RWPE2 (cell line): Measurements from ENCODE around the gene RILPL1.
"Not testable (repeated sequence)": the region's sequence is repeated elsewhere in the genome, so short reads cannot be mapped to it uniquely, and the experiment has no call there.

Experiments
- ATAC-seq: fragments of 200-7000 bp; cut with Tn5 transposase; 3 replicates; pipeline ENCODE4 v1.9.1; 2021; ENCODE audit warnings: low read depth
- DNase-seq: peaks from one replicate; pipeline ENCODE4 v3.0.0-alpha.2; 2020; ENCODE audit warnings: low spot score
- H3K27ac ChIP-seq: fragments of 450-650 bp; 2 replicates; pipeline ENCODE4 v1.5.1; 2017; ENCODE audit warnings: mild to moderate bottlenecking; ENCODE audit not compliant: poor library complexity, severe bottlenecking
- H3K27me3 ChIP-seq: fragments of 250-450 bp; sonication (Bioruptor Pico); 2 replicates; pipeline ENCODE4 v1.5.1; 2021; ENCODE audit warnings: mild to moderate bottlenecking, moderate library complexity; ENCODE audit not compliant: insufficient read depth, poor library complexity, severe bottlenecking
- H3K36me3 ChIP-seq: fragments of 250-450 bp; sonication (Bioruptor Pico); 2 replicates; pipeline ENCODE4 v1.5.1; 2020; ENCODE audit warnings: low read depth, mild to moderate bottlenecking, moderate library complexity
- H3K4me1 ChIP-seq: fragments of 250-450 bp; sonication (Bioruptor Pico); 2 replicates; pipeline ENCODE4 v1.5.1; 2021; ENCODE audit warnings: mild to moderate bottlenecking, moderate library complexity; ENCODE audit not compliant: insufficient read depth, poor library complexity, severe bottlenecking
- H3K4me3 ChIP-seq: fragments of 250-450 bp; sonication (Bioruptor Pico); 2 replicates; pipeline ENCODE4 v1.5.1; 2021; ENCODE audit warnings: mild to moderate bottlenecking, moderate library complexity; ENCODE audit not compliant: severe bottlenecking
- H3K9me3 ChIP-seq: fragments of 250-450 bp; sonication (Bioruptor Pico); 2 replicates; pipeline ENCODE4 v1.5.1; 2021; ENCODE audit warnings: mild to moderate bottlenecking, moderate library complexity; ENCODE audit not compliant: severe bottlenecking
- CTCF ChIP-seq: fragments of 450-650 bp; IDR thresholded peaks from one replicate; pipeline ENCODE4 v1.5.1; 2017; ENCODE audit warnings: mild to moderate bottlenecking, moderate library complexity; ENCODE audit not compliant: poor library complexity, severe bottlenecking

The RILPL1 gene

GRCh38 chr12:123499332-123499731 is 34.2 kb downstream of the RILPL1 start:
- no peak for ATAC-seq
- no peaks in the 10 kb centered on the region for H3K9me3 ChIP-seq
- peaks cover 18% of the 10 kb centered on the region; the same call in 1 of the 2 replicates for H3K36me3 ChIP-seq
- no peak overlapping the region for H3K4me3 ChIP-seq
- no peaks in the 10 kb centered on the region for H3K4me1 ChIP-seq
- no peak for DNase-seq
- H3K27ac ChIP-seq = no peak overlapping the region
- TF ChIP-seq CTCF = no peak
- no peaks in the 10 kb centered on the region for H3K27me3 ChIP-seq

- no peak for DNase-seq
- peaks cover 18% of the 10 kb centered on the region; the same call in 1 of the 2 replicates for H3K36me3 ChIP-seq
- no peak overlapping the region for H3K4me3 ChIP-seq
- H3K9me3 ChIP-seq = no peaks in the 10 kb centered on the region
- no peak for ATAC-seq
- TF ChIP-seq CTCF = no peak
- no peak overlapping the region for H3K27ac ChIP-seq
- H3K4me1 ChIP-seq = no peaks in the 10 kb centered on the region
- no peaks in the 10 kb centered on the region for H3K27me3 ChIP-seq
Observed at GRCh38 chr12:123498126-123498825, 35.2 kb downstream of the RILPL1 start.

- Histone ChIP-seq H3K27ac (no peak overlapping the region), H3K36me3 (peaks cover 18% of the 10 kb centered on the region; the same call in 1 of the 2 replicates), H3K27me3 (no peaks in the 10 kb centered on the region), H3K9me3 (no peaks in the 10 kb centered on the region), H3K4me1 (no peaks in the 10 kb centered on the region), H3K4me3 (no peak overlapping the region)
- ATAC-seq (no peak), DNase-seq (no peak)
- no peak for TF ChIP-seq CTCF
Observed at GRCh38 chr12:123497065-123497464, 36.5 kb downstream of the RILPL1 start.

DNA sequence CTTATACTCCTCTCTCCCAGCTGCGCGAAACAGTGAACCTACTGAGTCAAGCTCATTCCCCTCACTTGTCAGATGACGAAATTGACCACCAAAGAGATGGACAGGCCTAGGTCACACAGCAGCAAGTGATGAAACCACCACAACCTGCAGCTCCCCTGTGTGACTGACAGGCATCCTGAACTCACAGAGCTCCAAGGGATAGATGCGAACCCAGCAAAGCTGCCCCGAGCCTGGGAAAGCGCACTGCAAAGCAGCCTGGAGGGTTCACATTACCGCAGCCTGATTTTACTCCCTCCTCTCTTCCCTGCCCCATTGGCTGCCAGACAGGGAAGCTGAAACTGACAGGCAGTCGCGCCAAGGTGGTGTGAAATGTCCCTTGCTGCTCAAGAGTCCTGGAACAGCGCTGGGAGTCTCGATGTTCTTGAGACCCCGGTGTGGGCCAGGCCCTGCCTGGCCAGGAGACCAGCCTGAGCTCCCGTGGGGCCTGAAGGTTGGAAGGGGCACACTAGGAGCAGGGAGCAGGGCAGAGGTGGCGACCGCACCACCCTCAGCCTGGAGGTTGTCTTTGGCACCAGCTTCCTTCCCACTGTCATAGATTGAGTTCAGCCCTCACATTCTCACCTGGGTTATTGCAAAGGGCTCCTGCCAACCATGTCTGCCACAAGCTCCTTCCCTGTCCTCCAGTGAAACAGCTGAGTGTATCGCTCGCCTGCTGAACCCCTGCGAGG is 39.2 kb downstream of the RILPL1 start:
- H3K27ac ChIP-seq = no peak overlapping the region
- H3K4me3 ChIP-seq = no peak overlapping the region
- DNase-seq (no peak), ATAC-seq (no peak)
- TF ChIP-seq CTCF = no peak
- no peaks in the 10 kb centered on the region for H3K9me3 ChIP-seq
- H3K27me3 ChIP-seq = no peaks in the 10 kb centered on the region
- H3K4me1 ChIP-seq = no peaks in the 10 kb centered on the region
- H3K36me3 ChIP-seq = peaks cover 18% of the 10 kb centered on the region; the same call in 1 of the 2 replicates

- not testable (repeated sequence) for H3K4me3 ChIP-seq, H3K9me3 ChIP-seq, H3K36me3 ChIP-seq, H3K27ac ChIP-seq, DNase-seq, ATAC-seq, H3K27me3 ChIP-seq, H3K4me1 ChIP-seq
Observed at GRCh38 chr12:123492339-123493039, 41.0 kb downstream of the RILPL1 start.
